CD14-positive monocyte (primary cell): ENCODE data around the gene ALDH16A1. TPM values are rescaled to one million over a fixed set of nuclear protein-coding genes. Genes with fewer than 3 reads are reported as not detected.
"Not testable (repeated sequence)": the region's sequence is repeated elsewhere in the genome, so short reads cannot be mapped to it uniquely, and the experiment has no call there.

Experiments
- DNase-seq, 3 donors: peaks; one replicate each; pipeline ENCODE4 v3.0.0-alpha.2; 2011 to 2022
- H2AFZ ChIP-seq: 2 replicates; pipeline ENCODE4 v1.6.0; 2012; ENCODE audit warnings: mild to moderate bottlenecking, low read depth, low read length, inconsistent platforms; ENCODE audit not compliant: insufficient read depth, poor library complexity, severe bottlenecking
- H3K27ac ChIP-seq, 2 donors: 1 replicate in 1 of 2; 2 replicates in 1 of 2; pipeline ENCODE4 v1.5.1; 2012 to 2013; ENCODE audit warnings: low read length in 2 of 2, control low read depth in 1 of 2, inconsistent platforms in 1 of 2, low read depth in 1 of 2, mild to moderate bottlenecking in 1 of 2
- H3K27me3 ChIP-seq, 2 donors: one replicate each; pipeline versions ENCODE4 v1.6.0 to v1.6.1; 2011 to 2013; ENCODE audit warnings: low read length in 2 of 2; ENCODE audit not compliant: control insufficient read depth in 2 of 2, insufficient read depth in 2 of 2
- H3K36me3 ChIP-seq, 2 donors: replicated peaks in 1 of 2; 1 replicate in 1 of 2; 2 replicates in 1 of 2; pipeline versions ENCODE4 v1.5.1 to v1.6.1; 2012 to 2013; ENCODE audit warnings: low read length in 2 of 2, control low read depth in 1 of 2, inconsistent platforms in 1 of 2, mild to moderate bottlenecking in 1 of 2; ENCODE audit not compliant: insufficient read depth in 2 of 2, control insufficient read depth in 1 of 2
- H3K4me1 ChIP-seq, 2 donors: 1 replicate in 1 of 2; 2 replicates in 1 of 2; pipeline versions ENCODE4 v1.5.1 to v1.6.1; 2012 to 2013; ENCODE audit warnings: low read length in 2 of 2, control low read depth in 1 of 2, inconsistent platforms in 1 of 2, mild to moderate bottlenecking in 1 of 2, moderate library complexity in 1 of 2; ENCODE audit not compliant: insufficient read depth in 2 of 2, control insufficient read depth in 1 of 2
- H3K4me2 ChIP-seq: replicated peaks from 2 replicates; pipeline ENCODE3; 2012; ENCODE audit warnings: low read length, moderate library complexity, mild to moderate bottlenecking; ENCODE audit not compliant: poor library complexity, severe bottlenecking; ENCODE audit errors: extremely low read depth
- H3K4me3 ChIP-seq, 3 experiments: fragments of 200-600 bp in 1 of 3; sonication (generic) in 1 of 3; replicated peaks in 1 of 3; 1 replicate in 2 of 3; 2 replicates in 1 of 3; pipeline ENCODE4 v1.5.1; 2011 to 2013; ENCODE audit warnings: low read length in 3 of 3, mild to moderate bottlenecking in 3 of 3, control low read depth in 2 of 3, low read depth in 2 of 3, inconsistent platforms in 1 of 3, moderate library complexity in 1 of 3
- H3K79me2 ChIP-seq: 2 replicates; pipeline ENCODE4 v1.6.0; 2012; ENCODE audit warnings: mild to moderate bottlenecking, control low read depth, inconsistent platforms, low read length, moderate library complexity; ENCODE audit not compliant: insufficient read depth
- H3K9ac ChIP-seq: 2 replicates; pipeline ENCODE4 v1.6.0; 2017; ENCODE audit warnings: low read length, mild to moderate bottlenecking; ENCODE audit not compliant: insufficient read depth, poor library complexity, severe bottlenecking
- H3K9me3 ChIP-seq, 2 donors: replicated peaks in 1 of 2; 1 replicate in 1 of 2; 2 replicates in 1 of 2; pipeline versions ENCODE4 v1.5.1 to v1.6.1; 2012 to 2013; ENCODE audit warnings: low read length in 2 of 2, control low read depth in 1 of 2; ENCODE audit not compliant: control insufficient read depth in 1 of 2, insufficient read depth in 1 of 2
- H4K20me1 ChIP-seq: 2 replicates; pipeline ENCODE4 v1.6.0; 2012; ENCODE audit warnings: mild to moderate bottlenecking, low read length, control low read depth, moderate library complexity; ENCODE audit not compliant: insufficient read depth
- H3K27ac Mint-ChIP-seq, 7 donors: one replicate each; pipeline ENCODE4 v1.8.0; 2020; ENCODE audit warnings: mild to moderate bottlenecking in 7 of 7, mixed read lengths in 7 of 7, moderate library complexity in 6 of 7, inconsistent platforms in 2 of 7
- H3K27me3 Mint-ChIP-seq, 3 donors: one replicate each; pipeline ENCODE4 v1.8.0; 2021 to 2022; ENCODE audit warnings: low read depth in 3 of 3, mild to moderate bottlenecking in 3 of 3, mixed read lengths in 3 of 3, moderate library complexity in 3 of 3, inconsistent platforms in 1 of 3
- H3K36me3 Mint-ChIP-seq, 2 donors: one replicate each; pipeline ENCODE4 v1.8.0; 2020; ENCODE audit warnings: mixed read lengths in 2 of 2, inconsistent platforms in 1 of 2, mild to moderate bottlenecking in 1 of 2
- H3K4me1 Mint-ChIP-seq: one replicate; pipeline ENCODE4 v1.8.0; 2020; ENCODE audit warnings: mild to moderate bottlenecking, mixed read lengths
- H3K4me3 Mint-ChIP-seq, 2 donors: one replicate each; pipeline ENCODE4 v1.8.0; 2020; ENCODE audit warnings: mild to moderate bottlenecking in 2 of 2, mixed read lengths in 2 of 2, moderate library complexity in 1 of 2
- H3K9me3 Mint-ChIP-seq, 7 donors: one replicate each; pipeline ENCODE4 v1.8.0; 2020 to 2022; ENCODE audit warnings: mixed read lengths in 7 of 7, mild to moderate bottlenecking in 6 of 7, moderate library complexity in 6 of 7, inconsistent platforms in 2 of 7
- CTCF ChIP-seq: fragments of 200-600 bp; IDR thresholded peaks from one replicate; pipeline ENCODE4 v1.8.0; 2022; ENCODE audit warnings: antibody characterized with exemption, mild to moderate bottlenecking
- WGBS: methylation state at CpG from one replicate; pipeline ENCODE4 v1.1.5; 2013; ENCODE audit warnings: missing lambda C conversion rate; ENCODE audit not compliant: insufficient coverage; 5-methylcytosine and 5-hydroxymethylcytosine counted together
- intact Hi-C, 2 donors: fragments of 100-400 bp; cut with micrococcal nuclease; formaldehyde crosslinking; loops; one replicate each; pipeline versions ENCODE4 v1.15.0 to v1.15.1; 2023
- polyA plus RNA-seq, 3 donors: library from polyadenylated mRNA; depleted of rRNA in 1 of 3; unstranded in 2 of 3; stranded (reverse) in 1 of 3; fragments of 300-500 nt in 2 of 3; fragments of >200 nt in 1 of 3; fragmentation: Illumina TruSeq in 2 of 3; gene quantifications; 1 replicate in 2 of 3; 2 replicates in 1 of 3; pipeline ENCODE4 v1.2.3, GENCODE V29; 2012 to 2021

ALDH16A1 gene
- polyA plus RNA-seq, 3 donors: 30.8 to 39.5 (median 31.2) TPM

GRCh38 chr19:49472936-49473335, 19.9 kb downstream of the ALDH16A1 start:
- Histone ChIP-seq H3K4me3 (no peak overlapping the region), H3K27ac (no peak overlapping the region), H3K27me3 (no peaks in the 10 kb centered on the region), H3K9ac (no peak overlapping the region), H2AFZ (peak overlapping the region; percentile 29), H4K20me1 (no peaks in the 10 kb centered on the region), H3K4me2 (no peak overlapping the region), H3K79me2 (no peaks in the 10 kb centered on the region), H3K36me3 (no peaks in the 10 kb centered on the region), H3K4me1 (peaks cover 35 to 50% of the 10 kb centered on the region in 2 donors), H3K9me3 (no peaks in the 10 kb centered on the region)
- H3K36me3 Mint-ChIP-seq: peaks cover 11% of the 10 kb centered on the region in 2 donors
- peaks cover 0 to 2% (median 0%) of the 10 kb centered on the region in 7 donors for H3K9me3 Mint-ChIP-seq
- no peak for DNase-seq
- peak overlapping the region in 2 of 7 donors; percentile 42 to 57 for H3K27ac Mint-ChIP-seq
- H3K4me3 Mint-ChIP-seq: no peak overlapping the region
- H3K27me3 Mint-ChIP-seq: peaks cover 2 to 13% (median 6%) of the 10 kb centered on the region in 3 donors
- peaks cover 48% of the 10 kb centered on the region for H3K4me1 Mint-ChIP-seq
- intact Hi-C loops: loop anchor here in 1 of 2 donors (5.0 kb wide), 1 partner anchor 204 kb away; the partner anchor contains the start of gene PRMT1
- no peak for TF ChIP-seq CTCF
- WGBS: 70% methylated on average over 5 of the region's 9 CpGs

DNA sequence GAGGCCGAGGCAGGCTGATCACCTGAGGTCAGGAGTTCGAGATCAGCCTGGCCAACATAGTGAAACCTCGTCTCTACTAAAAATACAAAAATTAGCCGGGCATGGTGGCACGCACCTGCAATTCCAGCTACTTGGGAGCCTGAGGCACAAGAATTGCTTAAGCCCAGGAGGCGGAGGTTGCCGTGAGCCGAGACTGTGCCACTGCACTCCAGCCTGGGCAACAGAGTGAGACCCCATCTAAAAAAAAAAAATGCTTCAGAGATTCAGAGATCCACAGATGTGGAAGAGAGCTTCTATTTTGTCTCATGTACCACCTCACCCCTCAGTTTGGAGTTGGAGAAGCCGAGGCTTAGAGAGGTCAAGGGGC, 20.5 kb downstream of the ALDH16A1 start:
- 58% methylated on average over 4 of the region's 9 CpGs for WGBS
- H4K20me1 ChIP-seq, H3K36me3 ChIP-seq, DNase-seq, H3K79me2 ChIP-seq, H3K27me3 ChIP-seq, H3K9me3 Mint-ChIP-seq, H3K9me3 ChIP-seq: not testable (repeated sequence)
- peak overlapping the region; percentile 88 for H2AFZ ChIP-seq
- peak overlapping the region in 1 of 2 donors; percentile 83 for H3K27ac ChIP-seq
- intact Hi-C loops: loop anchor here in 1 of 2 donors (5.0 kb wide), 1 partner anchor 204 kb away; the partner anchor contains the start of gene PRMT1
- Mint-ChIP-seq H3K4me1 (peaks cover 47% of the 10 kb centered on the region), H3K27me3 (peaks cover 2 to 13% (median 6%) of the 10 kb centered on the region in 3 donors), H3K27ac (peak overlapping the region in 4 of 7 donors; percentile 5 to 81 (median 25)), H3K36me3 (peaks cover 11% of the 10 kb centered on the region in 2 donors), H3K4me3 (peak overlapping the region; percentile 86 to 91)
- peak overlapping the region; percentile 79 for H3K9ac ChIP-seq
- H3K4me2 ChIP-seq: peak overlapping the region; percentile 84
- H3K4me3 ChIP-seq: peak overlapping the region in 1 of 3 experiments; percentile 90
- peaks cover 36 to 47% of the 10 kb centered on the region in 2 donors for H3K4me1 ChIP-seq
